GM12801 (cell line): ENCODE results near the gene COL9A2.

Experiments
- TF ChIP-seq, protein P1 (sequence below): IDR thresholded peaks from one replicate; pipeline ENCODE4 v1.5.1; 2011; ENCODE audit warnings: control low read depth; ENCODE audit not compliant: insufficient read length; ENCODE audit errors: extremely low read depth

The COL9A2 gene

GRCh38 chr1:40315795-40316594, 1.1 kb downstream of the COL9A2 start:
- TF ChIP-seq, protein P1, sequence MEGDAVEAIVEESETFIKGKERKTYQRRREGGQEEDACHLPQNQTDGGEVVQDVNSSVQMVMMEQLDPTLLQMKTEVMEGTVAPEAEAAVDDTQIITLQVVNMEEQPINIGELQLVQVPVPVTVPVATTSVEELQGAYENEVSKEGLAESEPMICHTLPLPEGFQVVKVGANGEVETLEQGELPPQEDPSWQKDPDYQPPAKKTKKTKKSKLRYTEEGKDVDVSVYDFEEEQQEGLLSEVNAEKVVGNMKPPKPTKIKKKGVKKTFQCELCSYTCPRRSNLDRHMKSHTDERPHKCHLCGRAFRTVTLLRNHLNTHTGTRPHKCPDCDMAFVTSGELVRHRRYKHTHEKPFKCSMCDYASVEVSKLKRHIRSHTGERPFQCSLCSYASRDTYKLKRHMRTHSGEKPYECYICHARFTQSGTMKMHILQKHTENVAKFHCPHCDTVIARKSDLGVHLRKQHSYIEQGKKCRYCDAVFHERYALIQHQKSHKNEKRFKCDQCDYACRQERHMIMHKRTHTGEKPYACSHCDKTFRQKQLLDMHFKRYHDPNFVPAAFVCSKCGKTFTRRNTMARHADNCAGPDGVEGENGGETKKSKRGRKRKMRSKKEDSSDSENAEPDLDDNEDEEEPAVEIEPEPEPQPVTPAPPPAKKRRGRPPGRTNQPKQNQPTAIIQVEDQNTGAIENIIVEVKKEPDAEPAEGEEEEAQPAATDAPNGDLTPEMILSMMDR = no peak

- TF ChIP-seq, protein P1 = no peak
Observed at GRCh38 chr1:40315239-40315794, 1.8 kb downstream of the COL9A2 start.

DNA sequence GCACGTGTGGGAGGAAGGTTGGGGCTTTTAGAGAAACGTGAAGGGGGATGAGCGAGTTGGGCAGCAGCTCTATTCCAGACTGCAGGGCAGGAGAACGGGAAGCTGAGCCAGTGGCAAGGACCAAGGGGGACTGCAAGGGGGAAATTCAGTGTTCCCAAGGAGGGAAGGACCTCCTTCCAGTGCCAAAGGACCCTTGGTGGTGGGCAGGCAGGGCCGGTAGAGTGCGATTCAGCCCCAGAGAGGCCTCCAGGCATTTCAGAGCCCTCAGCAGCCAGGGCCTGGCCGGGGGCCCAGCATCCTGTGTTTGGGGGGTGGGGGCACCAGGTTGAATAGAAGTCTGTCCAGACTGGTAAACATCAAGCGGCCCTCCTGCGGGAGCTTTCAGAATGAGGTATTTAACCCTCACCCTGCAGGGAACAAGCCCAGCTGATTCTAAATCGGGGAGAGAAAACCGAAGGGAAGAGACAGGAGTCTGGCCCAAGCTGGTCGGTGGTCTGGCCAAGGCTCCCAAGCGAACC, 2.3 kb downstream of the COL9A2 start:
- TF ChIP-seq, protein P1 = no peak

GRCh38 chr1:40313958-40314720, 2.9 kb downstream of the COL9A2 start:
- TF ChIP-seq, protein P1 = no peak

DNA sequence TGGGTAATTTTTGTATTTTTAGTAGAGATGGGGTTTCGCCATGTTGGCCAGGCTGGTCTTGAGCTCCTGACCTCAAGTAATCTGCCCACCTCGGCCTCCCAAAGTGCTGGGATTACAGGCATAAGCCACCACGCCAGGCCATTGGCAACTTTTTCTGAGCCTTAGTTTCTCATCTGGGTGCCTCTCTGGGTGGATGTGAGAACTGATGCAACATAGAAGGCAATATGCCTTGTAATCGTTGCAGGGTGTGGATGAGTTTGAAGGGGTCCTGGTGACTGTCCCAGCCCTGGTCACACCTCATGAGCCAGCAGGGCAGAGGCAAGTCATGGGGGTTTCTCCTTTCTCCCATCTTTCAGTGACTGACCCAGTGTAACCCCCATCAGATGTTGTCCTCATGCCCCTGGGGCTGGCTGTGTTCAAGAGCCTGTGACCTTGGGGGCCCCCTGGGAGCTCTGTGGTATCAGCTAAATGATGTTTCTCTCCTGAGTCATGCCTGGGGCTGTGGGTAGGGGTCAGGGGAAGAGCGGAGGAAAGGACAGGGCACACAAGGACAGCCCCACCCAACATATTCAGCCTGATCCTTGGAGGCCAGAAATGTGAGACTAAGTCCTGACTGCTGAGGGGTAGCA, 3.6 kb downstream of the COL9A2 start:
- TF ChIP-seq, protein P1 = no peak

DNA sequence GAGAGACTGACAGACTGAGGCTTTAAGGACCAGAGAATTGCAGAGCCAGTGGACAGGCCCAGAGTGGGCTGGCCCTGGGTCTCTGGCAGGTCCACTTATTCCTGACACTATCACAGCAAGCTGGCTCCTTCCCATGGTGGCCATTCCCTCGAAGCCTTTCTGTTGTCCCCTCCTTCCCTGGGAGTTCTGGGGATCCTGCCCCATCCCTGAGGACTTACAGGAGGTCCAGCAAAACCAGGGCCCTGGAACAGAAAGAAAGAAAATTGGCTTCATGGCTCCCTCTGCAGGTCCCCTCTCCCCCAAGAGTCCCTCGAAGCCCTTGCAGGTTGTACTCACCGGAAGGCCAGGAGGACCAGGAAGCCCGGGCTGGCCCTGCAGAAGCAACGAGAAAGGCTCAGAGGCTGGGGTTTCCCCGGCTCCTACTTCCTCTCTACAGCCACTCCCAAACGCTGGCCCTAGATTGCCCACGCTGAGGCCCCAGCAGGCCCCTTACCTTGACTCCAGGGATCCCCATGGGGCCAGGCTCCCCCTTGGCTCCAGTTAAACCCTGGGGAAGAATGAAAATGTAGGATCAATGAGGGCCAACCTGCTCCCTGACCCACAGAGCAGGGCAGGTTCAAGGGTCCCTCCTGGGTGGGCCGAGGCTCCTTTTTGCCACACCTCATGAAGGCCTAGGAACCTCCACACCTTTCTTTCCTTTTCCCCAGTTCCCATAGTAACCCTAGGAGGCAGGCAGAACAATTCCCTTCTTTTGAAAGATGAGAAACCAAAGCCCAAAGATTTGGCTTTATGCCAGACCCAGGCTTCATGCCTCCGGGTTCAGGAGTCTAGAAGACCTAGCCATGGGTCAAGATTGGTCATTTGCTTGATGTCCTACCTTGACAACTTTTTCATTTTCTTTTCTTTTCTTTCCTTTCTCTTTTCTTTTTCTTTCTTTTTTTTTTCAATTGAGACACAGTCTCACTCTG, 4.6 kb downstream of the COL9A2 start:
- TF ChIP-seq, protein P1 = no peak
